Activated T-helper 1 cell treated with Interleukin-2 at 50 U/mL for 16 hours (primary cell): Measurements from ENCODE around the gene CCDC12.

Experiments used
- DNase-seq: peaks from one replicate; pipeline ENCODE4 v3.0.0-alpha.2; 2020; ENCODE audit warnings: low read depth

Gene CCDC12

GRCh38 chr3:47007482-47008233 is 31.1 kb upstream of the CCDC12 start:
- DNase-seq = no peak

- no peak for DNase-seq
These were observed 30.5 kb upstream of the CCDC12 start for GRCh38 chr3:47007001-47007400.

GRCh38 chr3:47006145-47006651 is 29.7 kb upstream of the CCDC12 start:
- DNase-seq = no peak

- DNase-seq = no peak
These were observed 28.9 kb upstream of the CCDC12 start for GRCh38 chr3:47005212-47006144.

- DNase-seq = no peak
These were observed 28.0 kb upstream of the CCDC12 start for GRCh38 chr3:47004369-47005211.

- DNase-seq = no peak
These were observed 27.2 kb upstream of the CCDC12 start for GRCh38 chr3:47003461-47004368.

- no peak for DNase-seq
These were observed 26.5 kb upstream of the CCDC12 start for GRCh38 chr3:47003056-47003410.

- no peak for DNase-seq
These were observed 25.9 kb upstream of the CCDC12 start for GRCh38 chr3:47002171-47003055.

- DNase-seq = no peak
These were observed 25.2 kb upstream of the CCDC12 start for GRCh38 chr3:47001731-47002170.

GRCh38 chr3:47000922-47001730 is 24.6 kb upstream of the CCDC12 start:
- no peak for DNase-seq

GRCh38 chr3:47000198-47000815 is 23.8 kb upstream of the CCDC12 start:
- no peak for DNase-seq

GRCh38 chr3:46999516-47000197 is 23.1 kb upstream of the CCDC12 start:
- no peak for DNase-seq

GRCh38 chr3:46998852-46999515 is 22.4 kb upstream of the CCDC12 start:
- no peak for DNase-seq

GRCh38 chr3:46998121-46998851 is 21.7 kb upstream of the CCDC12 start:
- peak; percentile 64 for DNase-seq

- no peak for DNase-seq
These were observed 21.0 kb upstream of the CCDC12 start for GRCh38 chr3:46997453-46998091.
